GM12878 (cell line): ENCODE results near the gene MAMDC2. TPM values are rescaled to one million over a fixed set of nuclear protein-coding genes. Genes with fewer than 3 reads are reported as not detected.

ENCODE experiments used
- ATAC-seq: fragments of 200-7000 bp; cut with Tn5 transposase; 3 replicates; pipeline ENCODE4 v1.9.1; 2020; ENCODE audit warnings: mild to moderate bottlenecking, moderate library complexity
- BruUV-seq: library from RNA; stranded (reverse); fragments of 400-500 nt; replicated peaks from 2 replicates; lab custom pipeline; 2021; lab: Mats Ljungman, UMichigan
- CTCF ChIA-PET: fragments of 300-600 bp; sonication (Branson Sonifier 250); formaldehyde crosslinking; extraction: SDS; loops from one replicate; lab custom pipeline; 2021; ENCODE audit warnings: inconsistent platforms; lab: Yijun Ruan, JAX
- POLR2A ChIA-PET: fragments of 350-600 bp; formaldehyde crosslinking; extraction: SDS; loops from one replicate; lab custom pipeline; 2021; ENCODE audit warnings: inconsistent platforms; lab: Charles Lee
- RAD21 ChIA-PET: fragments of 300-600 bp; sonication (Branson Sonifier 250); formaldehyde crosslinking; loops from one replicate; lab custom pipeline; 2023; ENCODE audit warnings: antibody characterized with exemption; ENCODE audit not compliant: unreplicated experiment; lab: Charles Lee
- SMC1A ChIA-PET: fragments of 300-600 bp; sonication (Branson Sonifier 250); formaldehyde crosslinking; loops from one replicate; lab custom pipeline; 2023; ENCODE audit not compliant: unreplicated experiment, uncharacterized antibody; lab: Charles Lee
- DNase-seq: peaks from one replicate; pipeline ENCODE4 v3.0.0-alpha.2; 2011; ENCODE audit warnings: low read depth, low spot score
- FAIRE-seq: peaks from 3 replicates; lab custom pipeline; 2011; peaks lifted over from hg19 to GRCh38; lab: Jason Lieb, UNC
- H2AFZ ChIP-seq: 2 replicates; pipeline ENCODE4 v1.6.0; 2011; ENCODE audit warnings: low read depth, low read length, control low read depth; ENCODE audit not compliant: control insufficient read depth
- H3K27ac ChIP-seq: 2 replicates; pipeline ENCODE4 v1.5.1; 2011; ENCODE audit warnings: control low read depth; ENCODE audit not compliant: control insufficient read depth, insufficient read depth
- H3K27me3 ChIP-seq, 2 experiments: replicated peaks in 1 of 2; 2 replicates each; pipeline versions ENCODE4 v1.6.0 to v1.6.1; 2011; ENCODE audit warnings: low read length in 1 of 2; ENCODE audit not compliant: control insufficient read depth in 2 of 2, insufficient read depth in 2 of 2
- H3K36me3 ChIP-seq, 2 experiments: 2 replicates each; pipeline ENCODE4 v1.5.1; 2011; ENCODE audit warnings: low read length in 1 of 2; ENCODE audit not compliant: control insufficient read depth in 2 of 2, insufficient read depth in 2 of 2
- H3K4me1 ChIP-seq: 2 replicates; pipeline ENCODE4 v1.6.1; 2011; ENCODE audit warnings: mild to moderate bottlenecking, low read length, moderate library complexity, mixed read lengths; ENCODE audit not compliant: control insufficient read depth, insufficient read depth
- H3K4me2 ChIP-seq: 2 replicates; pipeline ENCODE4 v1.6.0; 2011; ENCODE audit warnings: control low read depth; ENCODE audit not compliant: control insufficient read depth, insufficient read depth
- H3K4me3 ChIP-seq: fragments of 200-600 bp; sonication (generic); 2 replicates; pipeline ENCODE4 v1.5.1; 2016
- H3K79me2 ChIP-seq: 2 replicates; pipeline ENCODE4 v1.6.0; 2011; ENCODE audit warnings: low read length; ENCODE audit not compliant: control insufficient read depth, insufficient read depth
- H3K9ac ChIP-seq: 2 replicates; pipeline ENCODE4 v1.8.0; 2011; ENCODE audit warnings: low read length, control low read depth, mixed read lengths; ENCODE audit not compliant: control insufficient read depth, insufficient read depth
- H3K9me3 ChIP-seq: replicated peaks from 3 replicates; pipeline ENCODE4 v1.5.1; 2011; ENCODE audit warnings: mild to moderate bottlenecking, low read length; ENCODE audit not compliant: control insufficient read depth, insufficient read depth
- H4K20me1 ChIP-seq: 2 replicates; pipeline ENCODE4 v1.6.0; 2011; ENCODE audit not compliant: control insufficient read depth, insufficient read depth
- ASH2L ChIP-seq: fragments of 300-600, 200-600 bp; sonication (generic); IDR thresholded peaks from 2 replicates; pipeline ENCODE4 v1.6.1; 2017; ENCODE audit warnings: low read depth, mild to moderate bottlenecking, borderline replicate concordance
- BCL11A ChIP-seq: IDR thresholded peaks from 2 replicates; pipeline ENCODE4 v1.6.1; 2011; ENCODE audit warnings: low read depth, low read length
- KLF5 ChIP-seq: fragments of 450-650 bp; IDR thresholded peaks from 2 replicates; pipeline ENCODE4 v1.6.1; 2014; ENCODE audit warnings: mild to moderate bottlenecking; ENCODE audit not compliant: partially characterized antibody
- MTA2 ChIP-seq: fragments of 450-650 bp; IDR thresholded peaks from 2 replicates; pipeline ENCODE4 v1.6.1; 2016; ENCODE audit warnings: low read depth, mild to moderate bottlenecking, moderate library complexity
- NFXL1 ChIP-seq: fragments of 450-650 bp; IDR thresholded peaks from 2 replicates; pipeline ENCODE4 v1.6.1; 2017; ENCODE audit warnings: antibody characterized with exemption, mild to moderate bottlenecking, borderline replicate concordance
- PAX5 ChIP-seq: IDR thresholded peaks from 2 replicates; pipeline ENCODE4 v1.6.1; 2011; ENCODE audit warnings: low read depth, low read length, borderline replicate concordance
- PAX8 ChIP-seq: fragments of 450-650 bp; IDR thresholded peaks from 2 replicates; pipeline ENCODE4 v1.6.1; 2017; ENCODE audit warnings: mild to moderate bottlenecking, moderate library complexity
- PML ChIP-seq: IDR thresholded peaks from 2 replicates; pipeline ENCODE4 v1.6.1; 2012; ENCODE audit warnings: low read length, inconsistent platforms
- RAD21 ChIP-seq: IDR thresholded peaks from 2 replicates; pipeline ENCODE4 v1.6.1; 2011; ENCODE audit warnings: mild to moderate bottlenecking, low read depth, low read length, moderate library complexity; ENCODE audit not compliant: insufficient read depth
- SIX5 ChIP-seq: IDR thresholded peaks from 2 replicates; pipeline ENCODE4 v1.6.1; 2011; ENCODE audit warnings: mild to moderate bottlenecking, low read depth, low read length, moderate library complexity; ENCODE audit not compliant: severe bottlenecking
- SREBF1 ChIP-seq: IDR thresholded peaks from 2 replicates; pipeline ENCODE4 v1.6.1; 2012; ENCODE audit warnings: mild to moderate bottlenecking, low read length
- SUZ12 ChIP-seq: fragments of 200-600 bp; sonication (generic); IDR thresholded peaks from one replicate; pipeline ENCODE4 v1.6.1; 2018; ENCODE audit warnings: antibody characterized with exemption, mild to moderate bottlenecking; ENCODE audit not compliant: unreplicated experiment
- ZBTB33 ChIP-seq: fragments of 450-650 bp; IDR thresholded peaks from 2 replicates; pipeline ENCODE4 v1.6.1; 2017; ENCODE audit warnings: mild to moderate bottlenecking
- ZNF217 ChIP-seq: fragments of 450-650 bp; IDR thresholded peaks from 2 replicates; pipeline ENCODE4 v1.6.1; 2017; ENCODE audit warnings: antibody characterized with exemption, mild to moderate bottlenecking
- ZSCAN29 ChIP-seq: fragments of 450-650 bp; IDR thresholded peaks from 2 replicates; pipeline ENCODE4 v1.6.1; 2017; ENCODE audit warnings: mild to moderate bottlenecking, moderate library complexity
- WGBS: methylation state at CpG from one replicate; pipeline ENCODE4 v1.1.6; 2016; ENCODE audit warnings: low lambda C conversion rate; ENCODE audit not compliant: insufficient replicate concordance, insufficient coverage; ENCODE audit errors: missing lambda C conversion rate; 5-methylcytosine and 5-hydroxymethylcytosine counted together
- in situ Hi-C: fragments of 300-500 bp; cut with MboI; formaldehyde crosslinking; loops from 9 replicates; pipeline ENCODE4 v1.14.3; 2018; ENCODE audit warnings: mixed read lengths
- intact Hi-C: fragments of 100-400 bp; cut with micrococcal nuclease; formaldehyde crosslinking; loops from one replicate; pipeline ENCODE4 v1.14.2; 2022; ENCODE audit not compliant: unreplicated experiment
- polyA plus RNA-seq, 11 experiments: library from polyadenylated mRNA; depleted of rRNA in 4 of 11; unstranded in 6 of 11; stranded (reverse) in 5 of 11; fragments of >200 nt; fragmentation: Nextera tagmentation in 4 of 11; fragmentation: Illumina TruSeq in 1 of 11; extraction: Ambion mirVana in 4 of 11; extraction: Trizol in 1 of 11; gene quantifications; 1 replicate in 1 of 11; 2 replicates in 10 of 11; pipeline versions ENCODE4 v1.2.1 to v1.2.3, GENCODE V29; 2011 to 2016; ENCODE audit warnings: inconsistent platforms in 2 of 11, missing spikeins in 2 of 11, low read depth in 1 of 11
- total RNA-seq, 4 experiments: library from RNA; depleted of rRNA in 3 of 4; stranded (reverse); fragments of >200 nt in 3 of 4; fragmentation: Illumina TruSeq in 1 of 4; extraction: Trizol in 1 of 4; gene quantifications; 2 replicates each; pipeline versions ENCODE4 v1.2.1 to v1.2.3, GENCODE V29; 2013 to 2021

MAMDC2 gene
- total and polyA plus RNA-seq, 10 of the 15 experiments (the other 5 are each of a cell fraction or from before 2014, with no cell fraction given): 0.01 to 0.09 TPM; not detected in 8

GRCh38 chr9:70091572-70091971, 47.9 kb downstream of the MAMDC2 start (continued):
- TF ChIP-seq ZBTB33: no peak
- TF ChIP-seq RAD21: no peak
- TF ChIP-seq PML: no peak
- TF ChIP-seq KLF5: no peak
- no peak for TF ChIP-seq ASH2L
- TF ChIP-seq ZNF217: no peak
- TF ChIP-seq PAX8: no peak
- TF ChIP-seq SREBF1: no peak
- no peak for TF ChIP-seq NFXL1
- no peak for TF ChIP-seq MTA2

- Histone ChIP-seq H4K20me1 (no peaks in the 10 kb centered on the region), H3K4me2 (no peak overlapping the region), H3K4me1 (no peaks in the 10 kb centered on the region), H3K9me3 (no peaks in the 10 kb centered on the region), H3K27ac (no peak overlapping the region), H3K27me3 (no peaks in the 10 kb centered on the region; a peak in 1 of 4 replicates), H2AFZ (no peak overlapping the region), H3K4me3 (no peak overlapping the region), H3K79me2 (no peaks in the 10 kb centered on the region), H3K36me3 (no peaks in the 10 kb centered on the region), H3K9ac (no peak overlapping the region)
- no peak for FAIRE-seq
- 17% methylated on average over 2 of the region's 2 CpGs for WGBS
- CTCF ChIA-PET: no interaction called here
- BruUV-seq: no TSS peak
- in situ Hi-C loops: no loop called here
- RAD21 ChIA-PET: no interaction called here
- POLR2A ChIA-PET: no interaction called here
- no peak for ATAC-seq
- SMC1A ChIA-PET: no interaction called here
- intact Hi-C loops: no loop called here
- TF ChIP-seq SIX5 (no peak), BCL11A (no peak), PAX5 (no peak), SUZ12 (no peak), ZSCAN29 (no peak)
- DNase-seq: no peak
Measured at GRCh38 chr9:70092190-70092589, 48.5 kb downstream of the MAMDC2 start.
